COLO668 (cell line): Measurements from ENCODE around the gene HHATL.

ENCODE experiments used
- DNase-seq: peaks from one replicate; lab custom pipeline; 2025; ENCODE audit not compliant: unreplicated experiment; lab: John Stamatoyannopoulos, UW

Gene HHATL

GRCh38 chr3:42699511-42699971 lies 3.1 kb downstream of the HHATL start:
- no peak for DNase-seq

- no peak for DNase-seq
Measured at GRCh38 chr3:42698911-42699230, 3.7 kb downstream of the HHATL start.

GRCh38 chr3:42698216-42698910 lies 4.2 kb downstream of the HHATL start:
- no peak for DNase-seq

GRCh38 chr3:42697289-42698051 lies 5.1 kb downstream of the HHATL start:
- no peak for DNase-seq

- no peak for DNase-seq
Measured at GRCh38 chr3:42696356-42697288, 6.0 kb downstream of the HHATL start.

- DNase-seq = no peak
Measured at GRCh38 chr3:42694366-42694765, 8.2 kb downstream of the HHATL start.

- DNase-seq = no peak
Measured at GRCh38 chr3:42693530-42693930, 9.1 kb downstream of the HHATL start.

- no peak for DNase-seq
Measured at GRCh38 chr3:42692667-42693529, 9.7 kb downstream of the HHATL start.

GRCh38 chr3:42691816-42692666 lies 10.6 kb downstream of the HHATL start:
- DNase-seq = no peak

GRCh38 chr3:42690766-42691680 lies 11.6 kb downstream of the HHATL start:
- DNase-seq = no peak

GRCh38 chr3:42690191-42690590 lies 12.4 kb downstream of the HHATL start:
- DNase-seq = no peak

GRCh38 chr3:42689421-42690014 lies 13.1 kb downstream of the HHATL start:
- DNase-seq = no peak

GRCh38 chr3:42688487-42689420 lies 13.8 kb downstream of the HHATL start:
- DNase-seq = no peak

- no peak for DNase-seq
Measured at GRCh38 chr3:42688016-42688415, 14.6 kb downstream of the HHATL start.

- DNase-seq = no peak
Measured at GRCh38 chr3:42686832-42687650, 15.6 kb downstream of the HHATL start.
